NCI-H2081 (cell line): ENCODE measurements around the gene NOX1.
"Not testable (repeated sequence)": the region's sequence is repeated elsewhere in the genome, so short reads cannot be mapped to it uniquely, and the experiment has no call there.

Experiments used
- DNase-seq, 2 experiments: peaks; one replicate each; lab custom pipeline; 2025; lab: John Stamatoyannopoulos, UW

NOX1 gene

GRCh38 chrX:100819534-100819836, 54.7 kb downstream of the NOX1 start:
- no peak for DNase-seq

- DNase-seq: no peak
These were observed 56.8 kb downstream of the NOX1 start for GRCh38 chrX:100817340-100817739.

- no peak for DNase-seq
These were observed 61.7 kb downstream of the NOX1 start for GRCh38 chrX:100812216-100813158.

- not testable (repeated sequence) for DNase-seq
These were observed 65.9 kb downstream of the NOX1 start for GRCh38 chrX:100808265-100808664.

- no peak for DNase-seq
These were observed 69.4 kb downstream of the NOX1 start for GRCh38 chrX:100804780-100805179.

GRCh38 chrX:100802843-100803242, 71.3 kb downstream of the NOX1 start:
- no peak for DNase-seq

GRCh38 chrX:100798484-100799214, 75.5 kb downstream of the NOX1 start:
- no peak for DNase-seq

- DNase-seq: no peak
These were observed 76.8 kb downstream of the NOX1 start for GRCh38 chrX:100797359-100797758.

GRCh38 chrX:100796371-100796770, 77.8 kb downstream of the NOX1 start:
- not testable (repeated sequence) for DNase-seq
